ENCODE data around the gene TRAPPC6A. TPM values are rescaled to one million over a fixed set of nuclear protein-coding genes. Genes with fewer than 3 reads are reported as not detected.

The TRAPPC6A gene
- total and polyA plus RNA-seq, 2 donors (not counting 1 experiment from before 2014, with no cell fraction given): 9.3 to 15.9 TPM

DNA sequence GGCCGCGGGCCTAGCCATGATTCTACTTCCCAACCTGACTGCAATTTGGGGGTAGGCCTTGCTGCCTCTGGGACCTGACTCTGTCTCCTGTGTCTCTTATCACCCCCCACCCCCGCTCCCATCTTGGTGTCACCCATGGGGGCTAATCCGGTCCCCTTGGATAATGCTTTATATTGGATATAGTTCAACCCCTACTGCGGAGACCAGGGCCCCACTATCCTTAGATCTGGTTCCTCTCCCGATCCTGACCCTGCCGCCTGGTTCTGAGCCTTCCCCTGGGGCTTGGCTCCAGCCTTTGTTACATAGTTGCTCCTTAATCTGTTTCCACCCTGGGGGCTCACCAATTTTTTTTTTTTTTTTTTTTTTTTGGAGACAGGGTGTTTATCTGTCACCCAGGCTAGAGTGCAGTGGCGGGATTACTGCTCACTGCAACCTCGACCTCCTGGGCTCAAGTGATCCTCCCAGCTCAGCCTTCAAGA is 1.9 kb upstream of the TRAPPC6A start:
- peak overlapping the region; percentile 81 for H3K4me2 ChIP-seq (ENCODE audit: extremely low read depth, insufficient read depth, low read length)
- TF ChIP-seq EZH2 (IDR thresholded peaks at IDR 0.05; ENCODE audit: low read length, missing control alignments) (no peak), CTCF (conservative IDR thresholded peaks at IDR 0.05 in 1 of 2, IDR thresholded peaks at IDR 0.05 in 1 of 2; ENCODE audit: low read depth in 1 of 2, low read length in 2 of 2) (no peak)
- peak overlapping the region; percentile 85 for H3K9ac ChIP-seq (ENCODE audit: insufficient read depth, low read length)
- DNase-seq (ENCODE audit: low read depth in 2 of 2): no peak
- H3K4me3 ChIP-seq (replicated peaks in 1 of 4; ENCODE audit: control extremely low read depth in 1 of 4, insufficient read depth in 1 of 4, low read depth in 3 of 4, low read length in 4 of 4): peak overlapping the region; percentile 63 to 99 (median 84)
- no peaks in the 10 kb centered on the region for H3K27me3 ChIP-seq (ENCODE audit: control insufficient read depth, insufficient read depth, low read length)
- H3K27ac ChIP-seq (ENCODE audit: insufficient read depth, low read length): peak overlapping the region; percentile 99
- H3K79me2 ChIP-seq (ENCODE audit: control insufficient read depth, insufficient read depth, low read length): peaks cover 11% of the 10 kb centered on the region
- H4K20me1 ChIP-seq (ENCODE audit: control insufficient read depth, extremely low read depth, insufficient read depth, low read length): no peaks in the 10 kb centered on the region
- no peaks in the 10 kb centered on the region for H3K9me3 ChIP-seq (ENCODE audit: control insufficient read depth, insufficient read depth, low read depth, low read length)
- peaks cover 3% of the 10 kb centered on the region for H3K4me1 ChIP-seq (ENCODE audit: control insufficient read depth, extremely low read depth, insufficient read depth, low read length)
- no peak overlapping the region for H2AFZ ChIP-seq (ENCODE audit: low read length)
- no peaks in the 10 kb centered on the region for H3K36me3 ChIP-seq (ENCODE audit: control insufficient read depth, insufficient read depth, low read length)

DNA sequence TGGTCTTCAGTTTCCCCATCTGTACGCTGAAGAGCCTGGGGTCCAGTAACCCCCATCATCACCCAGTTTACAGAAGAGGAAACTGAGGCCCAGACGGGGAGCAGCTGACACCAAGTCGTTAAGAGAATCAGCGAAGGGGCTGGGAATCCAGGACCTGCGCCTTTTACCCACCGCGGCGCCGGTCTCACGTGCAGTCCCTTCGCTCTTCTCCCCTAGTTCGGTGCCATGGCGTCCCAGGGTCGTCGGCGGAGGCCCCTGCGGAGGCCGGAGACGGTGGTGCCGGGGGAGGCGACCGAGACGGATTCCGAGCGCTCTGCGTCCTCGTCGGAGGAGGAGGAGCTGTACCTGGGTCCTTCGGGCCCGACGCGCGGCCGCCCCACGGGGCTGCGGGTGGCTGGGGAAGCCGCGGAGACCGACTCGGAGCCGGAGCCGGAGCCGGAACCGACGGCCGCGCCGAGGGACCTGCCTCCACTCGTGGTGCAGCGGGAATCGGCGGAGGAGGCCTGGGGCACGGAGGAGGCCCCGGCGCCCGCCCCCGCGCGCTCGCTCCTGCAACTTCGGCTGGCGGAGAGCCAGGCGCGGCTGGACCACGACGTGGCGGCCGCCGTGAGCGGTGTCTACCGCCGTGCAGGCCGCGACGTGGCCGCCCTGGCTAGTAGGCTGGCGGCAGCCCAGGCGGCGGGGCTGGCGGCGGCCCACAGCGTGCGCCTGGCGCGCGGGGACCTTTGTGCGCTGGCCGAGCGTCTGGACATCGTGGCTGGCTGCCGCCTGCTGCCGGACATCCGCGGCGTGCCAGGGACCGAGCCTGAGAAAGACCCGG is 1.2 kb upstream of the TRAPPC6A start:
- H3K9ac ChIP-seq (ENCODE audit: insufficient read depth, low read length): peak overlapping the region; percentile 85
- H3K27ac ChIP-seq (ENCODE audit: insufficient read depth, low read length): peak overlapping the region; percentile 99
- peak overlapping the region; percentile 81 for H3K4me2 ChIP-seq (ENCODE audit: extremely low read depth, insufficient read depth, low read length)
- H3K4me1 ChIP-seq (ENCODE audit: control insufficient read depth, extremely low read depth, insufficient read depth, low read length): peaks cover 3% of the 10 kb centered on the region
- no peaks in the 10 kb centered on the region for H3K9me3 ChIP-seq (ENCODE audit: control insufficient read depth, insufficient read depth, low read depth, low read length)
- H2AFZ ChIP-seq (ENCODE audit: low read length): peak overlapping the region; percentile 95
- H3K79me2 ChIP-seq (ENCODE audit: control insufficient read depth, insufficient read depth, low read length): peaks cover 11% of the 10 kb centered on the region
- H3K4me3 ChIP-seq (replicated peaks in 1 of 4; ENCODE audit: control extremely low read depth in 1 of 4, insufficient read depth in 1 of 4, low read depth in 3 of 4, low read length in 4 of 4): peak overlapping the region; percentile 73 to 99 (median 90)
- TF ChIP-seq EZH2 (IDR thresholded peaks at IDR 0.05; ENCODE audit: low read length, missing control alignments) (no peak), CTCF (conservative IDR thresholded peaks at IDR 0.05 in 1 of 2, IDR thresholded peaks at IDR 0.05 in 1 of 2; ENCODE audit: low read depth in 1 of 2, low read length in 2 of 2) (no peak)
- H4K20me1 ChIP-seq (ENCODE audit: control insufficient read depth, extremely low read depth, insufficient read depth, low read length): no peaks in the 10 kb centered on the region
- no peaks in the 10 kb centered on the region for H3K36me3 ChIP-seq (ENCODE audit: control insufficient read depth, insufficient read depth, low read length)
- H3K27me3 ChIP-seq (ENCODE audit: control insufficient read depth, insufficient read depth, low read length): no peaks in the 10 kb centered on the region
- peak in 1 of 2 donors; percentile 45 for DNase-seq (ENCODE audit: low read depth in 2 of 2)

GRCh38 chr19:45178262-45179071 is 430 bp upstream of the TRAPPC6A start, which contains the start of gene BLOC1S3:
Gene BLOC1S3, plus strand, starts transcription at chr19:45178784. Its CDS starts 513 bp downstream, at chr19:45179297.
- peak within 1 kb of the TSS; percentile 99 for H3K9ac ChIP-seq (ENCODE audit: insufficient read depth, low read length)
- no peaks in the 10 kb centered on the region for H3K9me3 ChIP-seq (ENCODE audit: control insufficient read depth, insufficient read depth, low read depth, low read length)
- peak within 1 kb of the TSS; percentile 99 for H3K27ac ChIP-seq (ENCODE audit: insufficient read depth, low read length)
- peak in 1 of 2 donors; percentile 34 for TF ChIP-seq CTCF (conservative IDR thresholded peaks at IDR 0.05 in 1 of 2, IDR thresholded peaks at IDR 0.05 in 1 of 2; ENCODE audit: low read depth in 1 of 2, low read length in 2 of 2)
- TF ChIP-seq EZH2 (IDR thresholded peaks at IDR 0.05; ENCODE audit: low read length, missing control alignments): no peak
- H3K4me2 ChIP-seq (ENCODE audit: extremely low read depth, insufficient read depth, low read length): peak within 1 kb of the TSS; percentile 89
- DNase-seq (ENCODE audit: low read depth in 2 of 2): peak; percentile 100
- H3K4me3 ChIP-seq (replicated peaks in 1 of 4; ENCODE audit: control extremely low read depth in 1 of 4, insufficient read depth in 1 of 4, low read depth in 3 of 4, low read length in 4 of 4): peak within 1 kb of the TSS; percentile 77 to 99 (median 92)
- no peaks in the 10 kb centered on the region for H3K36me3 ChIP-seq (ENCODE audit: control insufficient read depth, insufficient read depth, low read length)
- peaks cover 3% of the 10 kb centered on the region for H3K4me1 ChIP-seq (ENCODE audit: control insufficient read depth, extremely low read depth, insufficient read depth, low read length)
- peaks cover 11% of the 10 kb centered on the region for H3K79me2 ChIP-seq (ENCODE audit: control insufficient read depth, insufficient read depth, low read length)
- H2AFZ ChIP-seq (ENCODE audit: low read length): peak within 1 kb of the TSS; percentile 95
- no peaks in the 10 kb centered on the region for H3K27me3 ChIP-seq (ENCODE audit: control insufficient read depth, insufficient read depth, low read length)
- H4K20me1 ChIP-seq (ENCODE audit: control insufficient read depth, extremely low read depth, insufficient read depth, low read length): no peaks in the 10 kb centered on the region

Measured in fibroblast of lung (primary cell).